Astrocyte of the hippocampus (primary cell): Measurements from ENCODE around the gene UBTF.

ENCODE experiments used
- DNase-seq: peaks from one replicate; pipeline ENCODE4 v3.0.0; 2011; ENCODE audit warnings: low read depth, low spot score

Gene UBTF

DNA sequence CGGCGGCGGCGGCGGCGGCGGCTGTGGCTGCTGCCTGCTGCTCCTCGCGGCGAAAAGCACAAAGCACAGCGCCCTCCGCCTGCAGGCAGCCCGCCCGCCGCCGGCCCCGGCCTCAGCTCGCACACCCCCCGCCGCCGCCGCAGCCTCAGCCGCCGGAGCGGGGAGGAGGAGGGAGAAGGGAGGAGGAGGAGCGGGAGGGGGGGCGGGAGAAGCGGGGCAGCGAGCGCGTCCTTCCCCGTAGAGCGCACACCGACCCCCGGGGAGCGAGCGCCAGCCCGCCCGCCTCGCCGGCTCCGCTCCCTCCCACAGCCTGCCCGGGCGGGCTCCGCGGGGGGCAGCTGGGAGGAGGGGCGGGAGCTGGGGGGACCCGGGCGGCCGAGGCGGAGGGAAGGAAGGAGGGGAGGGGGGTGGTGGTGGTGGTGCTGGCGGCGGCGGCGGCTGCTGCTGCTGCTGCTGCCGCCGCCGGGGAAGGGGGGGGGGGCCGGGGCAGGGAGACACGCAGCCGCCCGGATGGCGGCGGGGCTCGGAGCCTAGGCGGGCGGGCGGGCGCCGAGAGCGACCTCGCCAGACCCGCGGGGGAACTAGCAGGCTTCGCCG, at the start of gene UBTF:
UBTF (minus strand) TSS at position 60 of the 597 bp plus-strand sequence. CDS start 1,446 bp downstream, outside the sequence.
- peak; percentile 89 for DNase-seq

DNA sequence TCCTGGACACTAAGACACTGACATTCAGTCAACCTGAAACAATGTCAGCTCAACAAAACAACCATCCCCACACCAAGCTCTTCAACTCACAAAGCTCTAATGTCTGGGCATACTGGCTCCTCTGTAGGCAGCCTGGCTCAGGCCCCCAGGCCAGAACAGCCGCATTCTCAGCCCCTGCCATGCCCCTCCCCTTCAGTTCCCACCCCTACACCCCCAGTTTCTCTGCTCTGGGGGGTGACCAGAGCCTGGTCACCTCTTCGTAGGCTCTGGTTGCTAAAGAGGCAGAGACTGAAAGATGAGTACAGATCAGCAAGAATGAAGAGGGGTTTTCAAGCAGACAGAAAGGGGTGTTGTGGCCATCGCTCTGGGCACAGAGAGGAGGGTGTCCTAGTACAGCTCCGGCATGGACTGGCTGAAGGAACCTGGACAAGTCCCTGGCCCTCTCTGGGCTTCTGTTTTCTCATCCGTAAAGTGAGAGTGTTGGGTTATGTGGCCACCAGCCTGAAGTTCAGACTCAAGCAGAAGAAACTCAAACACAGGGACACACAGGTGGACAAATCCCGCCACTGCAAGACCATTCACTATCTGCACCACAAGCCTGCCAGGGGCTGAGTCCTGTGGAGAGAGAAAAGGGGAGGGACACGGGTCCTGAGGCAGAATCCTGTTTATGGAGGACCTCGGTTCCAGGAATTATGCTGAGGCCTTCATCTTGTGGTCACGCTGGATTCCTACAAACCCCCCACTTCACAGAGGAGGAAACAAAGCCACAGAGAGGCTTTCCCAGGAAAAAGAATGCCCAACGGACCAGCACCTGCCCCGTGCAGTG, 49.4 kb upstream of the UBTF start:
- DNase-seq: no peak

DNA sequence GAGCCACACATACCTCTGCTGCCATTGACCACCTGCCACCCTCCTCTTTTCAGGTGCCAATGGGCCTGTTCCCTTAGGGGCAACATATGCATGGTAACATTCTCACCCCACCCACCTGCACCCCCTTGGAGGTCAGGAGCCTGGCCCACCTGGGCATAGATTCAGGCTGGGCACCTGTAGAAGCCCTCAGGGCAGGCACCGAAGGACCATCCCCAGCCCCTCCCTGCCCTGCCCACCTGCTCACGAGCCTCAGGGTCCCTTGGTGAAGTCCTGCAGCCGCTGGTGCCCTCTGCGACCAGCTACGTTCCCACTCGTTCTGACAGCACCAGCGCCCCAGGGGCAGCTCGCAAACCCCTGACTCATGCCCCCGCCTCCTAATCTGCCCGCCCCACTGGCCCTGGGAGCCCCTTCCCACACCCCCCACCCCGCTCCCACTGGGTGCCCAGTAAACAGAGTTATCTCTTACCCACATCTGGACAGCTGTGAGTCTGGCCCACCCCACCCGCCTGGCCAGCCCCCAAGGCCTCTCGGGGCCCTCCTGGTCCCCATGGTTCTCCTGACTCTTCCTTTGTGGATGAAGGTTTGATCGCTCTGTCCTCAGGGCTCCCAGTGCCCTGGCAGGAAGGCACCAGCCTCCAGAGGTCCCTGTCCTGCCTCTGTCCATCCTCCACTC, 48.5 kb upstream of the UBTF start, which contains the start of gene SLC4A1:
SLC4A1 (minus strand) TSS at position 318 of the 673 bp plus-strand sequence. CDS start 5,269 bp downstream, outside the sequence.
- no peak for DNase-seq

- DNase-seq: no peak
Measured at GRCh38 chr17:44267165-44267455, 47.6 kb upstream of the UBTF start.

- no peak for DNase-seq
Measured at GRCh38 chr17:44266402-44267164, 47.1 kb upstream of the UBTF start.

- no peak for DNase-seq
Measured at GRCh38 chr17:44263345-44263902, 43.9 kb upstream of the UBTF start.

DNA sequence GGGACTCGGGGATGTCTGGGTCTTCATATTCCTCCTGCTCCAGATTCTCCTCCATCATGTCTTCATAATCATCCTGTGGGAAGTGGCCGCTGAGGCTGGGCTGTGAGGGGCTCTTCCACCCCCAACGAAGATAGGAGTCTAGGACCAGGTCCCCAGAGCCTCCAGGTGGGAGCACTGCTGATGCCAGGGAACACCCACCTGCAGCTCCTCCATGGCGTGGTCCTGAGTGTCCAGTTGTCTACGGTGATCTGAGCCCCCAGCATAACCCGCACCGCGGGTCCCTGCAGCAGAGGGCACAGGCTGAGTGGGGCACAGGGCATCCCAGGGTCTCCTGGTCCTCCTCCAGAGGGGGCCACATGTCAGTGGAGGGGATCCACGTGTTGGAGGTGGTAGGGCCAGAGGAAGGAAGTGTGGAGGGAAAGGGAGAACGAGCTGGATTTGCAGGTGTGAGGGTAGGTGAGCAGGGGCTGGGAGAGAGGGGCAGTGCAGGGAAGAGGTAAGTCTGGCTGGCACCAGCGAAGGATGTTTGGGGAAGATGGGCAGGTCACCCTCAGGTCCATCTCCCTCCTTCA, 43.3 kb upstream of the UBTF start:
- DNase-seq: no peak

DNA sequence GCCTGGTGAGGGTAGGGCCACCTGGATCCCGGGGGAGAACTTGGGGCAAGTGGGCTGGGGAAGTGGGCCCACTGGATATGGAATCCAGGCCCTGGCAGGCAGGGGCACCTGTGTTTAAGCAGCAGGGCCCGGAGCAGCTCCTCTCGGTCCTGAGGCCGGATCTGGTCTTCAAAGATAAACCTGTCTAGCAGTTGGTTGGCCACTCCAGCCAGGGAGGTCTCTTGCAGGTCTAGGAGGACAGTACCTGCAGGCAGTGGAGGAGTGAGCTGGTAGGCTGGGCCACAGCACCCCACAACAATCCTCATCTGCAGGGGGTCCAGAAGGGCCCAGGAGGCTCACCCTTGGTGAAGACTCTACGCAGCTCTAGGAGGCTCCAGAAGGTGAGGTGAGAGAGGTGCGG, 40.8 kb upstream of the UBTF start:
- DNase-seq: no peak

GRCh38 chr17:44258811-44259351, 39.4 kb upstream of the UBTF start:
- DNase-seq: no peak

DNA sequence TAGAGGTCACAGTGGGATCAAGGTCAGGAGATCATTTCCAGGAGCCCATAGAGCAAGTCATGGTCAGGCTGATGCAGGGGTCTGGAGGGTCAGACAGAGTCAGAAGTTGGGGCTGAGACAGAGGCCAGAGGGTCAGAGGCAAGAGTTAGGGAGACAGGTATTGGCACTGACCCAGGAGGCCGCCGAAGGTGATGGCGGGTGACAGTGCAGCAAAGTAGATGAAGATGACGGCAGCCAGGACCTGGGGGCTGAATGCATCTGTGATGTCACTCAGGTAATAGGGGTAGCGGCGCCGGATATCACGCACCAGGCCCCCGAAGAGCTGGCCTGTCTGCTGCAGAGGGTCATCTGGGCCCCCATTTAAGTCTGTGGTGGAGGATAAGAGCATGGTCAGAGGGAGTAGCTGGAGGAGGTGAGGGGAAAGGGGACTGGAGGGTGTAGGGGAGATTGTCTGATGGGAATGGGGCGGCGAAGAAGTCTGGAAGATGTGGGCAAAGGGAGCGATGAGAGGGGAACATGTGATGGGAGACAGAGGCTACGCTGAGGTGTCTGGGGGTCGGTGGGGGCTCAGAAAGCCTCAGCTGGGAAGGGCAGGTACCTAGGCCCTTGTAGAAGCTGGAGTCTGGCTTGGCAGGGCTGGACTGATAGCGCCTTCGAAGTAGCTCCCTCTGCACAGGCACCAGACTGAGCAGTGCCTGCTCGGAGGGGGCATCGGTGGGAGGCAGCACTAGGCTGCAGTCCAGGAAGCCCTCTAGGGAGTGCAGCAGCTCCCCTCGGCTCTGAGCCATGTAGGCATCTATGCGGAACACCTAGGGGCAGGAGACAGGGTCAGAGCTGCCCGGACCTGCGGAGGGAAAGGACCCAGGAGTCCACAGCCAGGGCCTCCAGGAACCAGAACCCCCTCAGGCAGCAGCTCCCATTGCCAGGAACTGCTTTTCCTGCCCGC, 38.6 kb upstream of the UBTF start:
- DNase-seq: no peak

DNA sequence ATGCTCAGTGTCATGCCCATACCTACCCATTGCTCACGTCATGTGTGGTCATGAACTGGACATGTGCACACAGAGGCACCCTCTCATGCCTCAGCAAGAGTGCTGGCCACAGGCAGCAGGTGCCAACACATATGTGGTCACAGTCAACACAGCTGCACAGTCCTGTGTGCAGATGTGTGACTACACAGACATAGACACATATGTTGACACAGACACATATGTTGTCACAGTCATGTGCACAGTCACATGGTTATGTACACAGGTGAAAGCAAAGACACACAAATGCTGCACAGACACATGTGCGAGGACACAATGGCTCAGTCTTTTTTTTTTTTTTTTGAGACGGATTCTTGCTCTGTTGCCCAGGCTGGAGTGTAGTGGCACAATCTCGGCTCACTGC, 37.2 kb upstream of the UBTF start:
- no peak for DNase-seq

DNA sequence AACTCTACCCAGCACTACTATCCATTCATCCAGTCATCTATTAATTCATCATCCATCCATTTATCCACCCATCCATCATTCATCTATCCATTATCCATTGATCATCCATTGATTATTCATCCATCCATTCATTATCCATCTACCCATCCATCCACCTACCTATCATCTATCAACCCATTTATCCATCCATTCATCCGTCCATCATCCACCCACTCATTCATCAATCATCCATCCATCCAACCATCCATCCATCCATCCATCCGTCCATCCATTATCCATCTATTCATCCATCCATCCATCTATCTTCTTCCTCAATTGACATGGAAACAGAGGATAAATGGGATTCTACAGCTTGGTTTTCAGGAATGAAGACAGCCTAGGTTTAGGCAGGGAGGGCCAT, 36.4 kb upstream of the UBTF start:
- DNase-seq: no peak

- DNase-seq: no peak
Measured at GRCh38 chr17:44254361-44255095, 35.1 kb upstream of the UBTF start.

DNA sequence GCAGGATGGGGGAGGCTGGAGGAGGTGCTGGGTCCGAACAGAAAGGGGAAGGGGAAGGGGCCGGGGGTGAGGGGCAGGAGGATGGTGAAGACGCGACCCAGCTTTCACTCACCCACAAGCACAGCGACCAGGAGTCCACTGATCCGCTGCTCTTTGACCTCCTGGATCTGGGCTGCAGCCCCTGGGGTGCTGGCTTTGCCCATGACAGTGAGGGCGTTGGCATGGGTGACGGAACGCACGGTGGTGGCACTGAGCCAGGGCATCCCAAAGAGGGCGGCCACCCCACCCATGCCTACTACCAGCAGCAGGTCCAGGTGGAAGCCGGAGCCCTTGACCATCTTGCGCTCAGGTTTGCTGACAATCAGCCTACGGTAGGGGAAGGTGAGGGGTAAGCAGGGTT, 33.5 kb upstream of the UBTF start:
- DNase-seq: no peak

- no peak for DNase-seq
Measured at GRCh38 chr17:44251062-44251461, 31.6 kb upstream of the UBTF start.

DNA sequence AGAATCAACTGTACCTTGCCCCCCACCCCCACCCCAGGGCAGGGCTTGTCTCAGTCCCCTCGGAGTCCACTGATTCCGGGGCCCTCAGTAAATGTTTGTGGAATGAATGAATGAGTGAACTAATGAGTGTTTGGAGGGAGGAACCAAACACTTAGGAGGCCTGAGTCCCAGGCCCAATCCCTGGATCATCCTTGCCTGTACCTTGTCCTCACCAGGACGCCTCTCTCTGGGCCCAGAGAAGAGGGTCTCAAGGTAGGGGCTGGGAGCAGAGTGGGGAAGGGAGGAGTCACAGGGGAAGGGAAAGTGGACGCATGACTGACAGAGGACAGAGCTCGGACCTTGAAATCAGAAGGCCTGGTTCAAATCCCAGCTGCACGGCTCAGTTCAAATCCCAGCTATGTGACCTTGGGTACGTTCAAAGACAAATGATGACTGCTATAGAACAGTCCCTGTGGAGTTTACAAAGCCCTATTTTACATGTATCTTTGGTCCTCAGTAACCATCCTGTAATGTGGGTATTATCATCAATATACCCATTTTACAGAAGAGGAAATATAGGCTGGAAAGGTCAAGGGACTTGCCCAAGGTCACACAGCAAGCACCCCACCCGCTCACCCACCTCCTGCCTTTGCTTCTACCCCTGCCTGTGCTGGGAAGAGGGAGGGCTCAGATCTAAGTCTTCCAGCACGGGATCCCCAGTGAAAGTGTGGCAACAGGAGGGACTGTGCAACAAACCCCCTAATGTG, 30.2 kb upstream of the UBTF start:
- DNase-seq: no peak

DNA sequence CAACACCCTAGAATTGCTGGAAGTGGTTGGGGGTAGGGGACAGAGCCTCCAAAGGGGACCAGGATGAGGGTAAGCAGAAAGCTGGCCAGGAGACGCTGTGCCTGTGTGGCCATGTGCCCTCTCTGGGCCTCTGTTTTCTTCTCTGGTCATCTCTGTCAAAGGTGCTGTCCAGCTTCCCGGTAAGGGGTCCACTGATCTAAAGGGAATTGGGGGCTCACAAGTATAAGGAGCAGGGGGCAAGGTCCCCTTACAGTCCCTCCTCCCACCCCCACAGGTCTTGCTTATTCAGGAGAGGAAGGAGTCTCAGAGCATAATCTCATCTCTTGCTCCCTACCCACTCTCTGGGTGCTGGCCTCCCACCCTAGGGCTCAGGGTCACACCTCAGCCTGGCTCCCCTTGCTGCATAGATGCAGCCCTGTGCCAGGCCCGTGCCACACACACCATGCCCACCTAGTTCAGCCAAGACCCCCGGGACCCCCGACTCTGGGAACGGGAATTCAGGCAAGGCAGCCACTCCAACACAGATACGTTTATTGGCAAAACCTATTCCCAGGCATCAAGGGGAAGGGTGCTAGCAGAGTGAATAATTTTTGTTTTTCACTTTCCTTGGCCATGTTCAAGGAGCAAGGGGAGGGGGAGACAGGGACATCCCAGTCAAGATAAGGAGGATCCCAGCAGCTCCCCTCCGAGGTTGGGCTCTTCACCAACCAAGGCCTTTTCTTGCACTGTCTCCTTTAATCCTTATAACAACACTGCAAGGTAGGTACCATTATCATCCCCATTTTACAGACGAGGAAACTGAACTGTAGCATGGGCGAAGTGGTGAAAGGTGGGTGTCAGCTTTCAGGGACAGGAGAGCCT, 28.6 kb upstream of the UBTF start:
- DNase-seq: no peak

GRCh38 chr17:44247440-44247841, 28.0 kb upstream of the UBTF start:
- no peak for DNase-seq
